Skeletal muscle tissue (tissue), 4 donors: ENCODE results near the gene GRM3. TPM values are rescaled to one million over a fixed set of nuclear protein-coding genes. Genes with fewer than 3 reads are reported as not detected.

Source experiments
- H3K27ac ChIP-seq: one replicate; pipeline ENCODE4 v1.7.0; 2013; ENCODE audit warnings: mild to moderate bottlenecking, low read depth, low read length, inconsistent platforms
- H3K27me3 ChIP-seq, 3 donors: one replicate each; pipeline ENCODE4 v1.7.0; 2013; ENCODE audit warnings: low read length in 3 of 3; ENCODE audit not compliant: control insufficient read depth in 3 of 3, insufficient read depth in 3 of 3
- H3K36me3 ChIP-seq, 3 donors: one replicate each; pipeline ENCODE4 v1.7.0; 2013; ENCODE audit warnings: low read length in 3 of 3; ENCODE audit not compliant: control insufficient read depth in 3 of 3, insufficient read depth in 3 of 3
- H3K4me1 ChIP-seq, 3 donors: one replicate each; pipeline ENCODE4 v1.7.0; 2013; ENCODE audit warnings: low read length in 3 of 3, mild to moderate bottlenecking in 3 of 3; ENCODE audit not compliant: control insufficient read depth in 3 of 3, insufficient read depth in 3 of 3
- H3K4me3 ChIP-seq, 3 donors: one replicate each; pipeline ENCODE4 v1.7.0; 2013; ENCODE audit warnings: low read length in 3 of 3
- H3K9ac ChIP-seq, 3 donors: one replicate each; pipeline ENCODE4 v1.7.0; 2013; ENCODE audit warnings: low read length in 3 of 3, mild to moderate bottlenecking in 3 of 3, moderate library complexity in 2 of 3, low read depth in 1 of 3
- H3K9me3 ChIP-seq, 3 donors: one replicate each; pipeline ENCODE4 v1.7.0; 2013; ENCODE audit warnings: low read length in 3 of 3; ENCODE audit not compliant: control insufficient read depth in 3 of 3
- total RNA-seq: library from RNA; depleted of rRNA; stranded (reverse); fragments of >200 nt; gene quantifications from one replicate; pipeline ENCODE4 v1.2.3, GENCODE V29; 2014
- donor health status: Osteomylitis.

GRM3 gene
- total RNA-seq, 1 donor from 2014 or later = under 0.01 TPM

DNA sequence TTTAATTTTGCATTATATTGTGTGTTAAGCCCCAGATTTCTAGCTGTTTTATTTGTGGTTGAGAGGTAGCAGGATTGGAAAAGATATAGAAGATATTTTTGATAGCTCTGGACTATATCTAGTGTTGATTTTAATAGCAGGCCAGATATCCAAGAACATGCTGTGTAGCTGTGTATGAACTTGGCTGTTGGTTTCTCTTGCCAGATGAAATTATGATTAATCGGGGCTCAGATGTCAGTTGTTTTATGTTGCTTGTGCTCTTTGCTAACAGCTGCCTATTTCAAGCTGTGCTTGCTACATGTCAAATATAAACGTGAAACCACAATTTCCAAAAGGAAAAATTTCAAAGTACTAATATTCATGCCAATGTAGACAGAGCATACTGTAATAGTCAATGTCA lies 141.1 kb downstream of the GRM3 start:
- H3K9me3 ChIP-seq = peaks cover 0 to 3% (median 0%) of the 10 kb centered on the region in 3 donors
- H3K27me3 ChIP-seq = no peaks in the 10 kb centered on the region
- H3K36me3 ChIP-seq = no peaks in the 10 kb centered on the region
- no peak overlapping the region for H3K4me3 ChIP-seq
- no peak overlapping the region for H3K27ac ChIP-seq
- H3K9ac ChIP-seq = no peak overlapping the region
- H3K4me1 ChIP-seq = no peaks in the 10 kb centered on the region

DNA sequence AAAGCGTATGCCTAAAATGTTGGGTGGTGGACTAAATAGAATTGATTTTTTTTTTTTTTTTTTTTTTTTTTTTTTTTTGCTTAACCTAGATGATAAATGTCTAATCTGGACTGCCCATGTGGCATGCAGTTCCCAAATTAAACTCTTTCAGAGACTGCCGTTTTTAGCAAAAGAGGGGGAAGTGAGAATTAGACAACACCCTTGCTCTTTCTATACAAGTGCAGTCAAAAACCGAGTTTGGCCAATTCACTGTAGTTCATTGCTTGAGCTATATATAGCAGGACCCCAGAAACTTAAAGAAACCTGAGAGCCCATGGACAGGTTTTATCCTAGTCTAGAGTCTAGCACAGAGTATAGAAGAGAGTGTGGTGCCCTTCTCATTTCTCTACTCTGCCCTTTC lies 141.9 kb downstream of the GRM3 start:
- H3K9ac ChIP-seq = no peak overlapping the region
- H3K4me3 ChIP-seq = no peak overlapping the region
- H3K9me3 ChIP-seq = peaks cover 0 to 3% (median 0%) of the 10 kb centered on the region in 3 donors
- H3K27ac ChIP-seq = no peak overlapping the region
- no peaks in the 10 kb centered on the region for H3K27me3 ChIP-seq
- H3K4me1 ChIP-seq = no peaks in the 10 kb centered on the region
- no peaks in the 10 kb centered on the region for H3K36me3 ChIP-seq

DNA sequence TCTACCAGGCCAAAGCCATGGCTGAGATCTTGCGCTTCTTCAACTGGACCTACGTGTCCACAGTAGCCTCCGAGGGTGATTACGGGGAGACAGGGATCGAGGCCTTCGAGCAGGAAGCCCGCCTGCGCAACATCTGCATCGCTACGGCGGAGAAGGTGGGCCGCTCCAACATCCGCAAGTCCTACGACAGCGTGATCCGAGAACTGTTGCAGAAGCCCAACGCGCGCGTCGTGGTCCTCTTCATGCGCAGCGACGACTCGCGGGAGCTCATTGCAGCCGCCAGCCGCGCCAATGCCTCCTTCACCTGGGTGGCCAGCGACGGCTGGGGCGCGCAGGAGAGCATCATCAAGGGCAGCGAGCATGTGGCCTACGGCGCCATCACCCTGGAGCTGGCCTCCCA lies 142.7 kb downstream of the GRM3 start:
- H3K4me1 ChIP-seq = no peaks in the 10 kb centered on the region
- no peaks in the 10 kb centered on the region for H3K36me3 ChIP-seq
- H3K9ac ChIP-seq = no peak overlapping the region
- H3K27me3 ChIP-seq = no peaks in the 10 kb centered on the region
- H3K9me3 ChIP-seq = peaks cover 0 to 3% (median 0%) of the 10 kb centered on the region in 3 donors
- no peak overlapping the region for H3K4me3 ChIP-seq
- H3K27ac ChIP-seq = no peak overlapping the region

DNA sequence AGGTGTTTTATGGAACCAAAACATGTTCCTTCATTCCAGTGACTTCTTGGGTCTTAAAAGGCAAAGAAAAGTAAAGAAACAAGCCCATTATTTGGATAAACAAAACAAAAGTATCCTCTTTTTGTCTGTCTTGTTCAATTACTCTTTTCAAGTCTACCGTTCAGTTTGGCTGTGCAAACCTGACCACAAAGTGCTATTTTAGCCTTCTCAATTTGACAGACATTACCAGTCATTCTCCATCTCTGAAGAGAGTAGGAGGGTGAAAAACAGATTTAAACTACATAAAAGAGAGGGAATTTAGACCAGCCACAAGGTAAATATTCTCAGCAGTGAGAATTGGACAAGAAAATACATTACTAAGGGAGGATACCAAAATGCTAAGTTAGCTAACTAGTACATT lies 145.2 kb downstream of the GRM3 start:
- H3K36me3 ChIP-seq = no peaks in the 10 kb centered on the region
- H3K4me1 ChIP-seq = no peaks in the 10 kb centered on the region
- H3K9ac ChIP-seq = no peak overlapping the region
- H3K27me3 ChIP-seq = no peaks in the 10 kb centered on the region
- H3K9me3 ChIP-seq = peaks cover 0 to 3% (median 0%) of the 10 kb centered on the region in 3 donors
- H3K27ac ChIP-seq = no peak overlapping the region
- no peak overlapping the region for H3K4me3 ChIP-seq

DNA sequence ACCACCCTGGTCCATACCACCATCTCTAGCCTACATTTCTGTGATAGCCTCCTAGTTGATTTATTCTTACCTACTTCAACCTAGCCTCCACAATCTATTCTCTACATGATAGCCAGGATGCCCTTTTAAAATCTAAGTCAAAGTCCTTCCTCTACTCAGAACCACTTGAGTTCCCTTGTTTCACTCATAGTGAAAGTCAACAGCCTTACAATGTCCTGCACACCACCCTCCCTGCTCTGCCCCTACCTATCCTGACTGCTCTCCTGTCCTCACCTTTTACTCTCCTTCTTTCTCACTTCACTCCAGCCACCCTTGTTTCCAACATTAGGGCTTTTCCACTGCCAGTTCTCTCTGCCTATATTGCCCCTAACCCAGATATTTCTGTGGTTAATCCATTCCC lies 146.7 kb downstream of the GRM3 start:
- H3K9me3 ChIP-seq = peaks cover 0 to 3% (median 0%) of the 10 kb centered on the region in 3 donors
- H3K9ac ChIP-seq = no peak overlapping the region
- no peaks in the 10 kb centered on the region for H3K36me3 ChIP-seq
- no peaks in the 10 kb centered on the region for H3K4me1 ChIP-seq
- H3K4me3 ChIP-seq = no peak overlapping the region
- no peaks in the 10 kb centered on the region for H3K27me3 ChIP-seq
- no peak overlapping the region for H3K27ac ChIP-seq

DNA sequence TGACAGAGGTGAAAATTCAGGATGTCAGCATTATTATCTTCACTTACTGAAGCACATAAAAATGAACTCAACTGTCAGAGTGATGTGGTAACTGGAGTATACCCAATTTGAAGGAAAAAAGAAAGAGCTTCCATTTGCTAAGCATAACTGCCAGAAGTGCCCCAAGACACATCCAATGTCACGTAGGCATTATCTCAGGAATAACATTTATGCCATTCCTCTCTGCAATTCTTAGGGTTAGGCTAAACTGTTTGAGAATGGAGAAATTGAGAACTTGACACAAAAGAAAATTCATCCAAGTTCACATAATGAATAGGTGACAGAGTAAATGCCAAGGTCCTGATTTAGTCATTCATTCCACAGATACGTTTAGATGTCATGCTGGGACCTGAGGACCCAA lies 148.6 kb downstream of the GRM3 start:
- H3K4me1 ChIP-seq = no peaks in the 10 kb centered on the region
- H3K27me3 ChIP-seq = no peaks in the 10 kb centered on the region
- no peak overlapping the region for H3K9ac ChIP-seq
- no peak overlapping the region for H3K27ac ChIP-seq
- H3K9me3 ChIP-seq = no peaks in the 10 kb centered on the region
- H3K4me3 ChIP-seq = no peak overlapping the region
- H3K36me3 ChIP-seq = no peaks in the 10 kb centered on the region

DNA sequence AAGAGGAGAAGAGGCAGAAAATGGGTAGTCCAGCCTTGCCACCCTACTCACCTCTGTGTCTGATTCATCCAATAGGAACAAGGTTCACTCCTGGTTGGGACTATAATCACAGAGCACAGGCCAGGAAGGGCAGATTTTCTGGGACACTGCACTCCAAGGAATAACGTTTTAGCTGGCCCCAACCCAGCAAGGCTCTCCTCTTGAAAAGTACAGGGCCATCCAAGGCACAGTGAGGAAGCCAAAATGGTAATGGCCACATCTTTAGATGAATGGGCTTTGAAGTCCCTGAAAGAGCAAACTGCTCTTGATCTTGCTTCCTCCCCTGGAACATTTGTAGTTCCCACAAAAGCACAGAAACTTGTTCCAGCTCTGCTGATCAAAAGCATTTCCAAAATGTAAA lies 149.4 kb downstream of the GRM3 start:
- no peaks in the 10 kb centered on the region for H3K9me3 ChIP-seq
- H3K27me3 ChIP-seq = no peaks in the 10 kb centered on the region
- H3K9ac ChIP-seq = no peak overlapping the region
- H3K27ac ChIP-seq = no peak overlapping the region
- no peaks in the 10 kb centered on the region for H3K36me3 ChIP-seq
- H3K4me3 ChIP-seq = no peak overlapping the region
- H3K4me1 ChIP-seq = no peaks in the 10 kb centered on the region

DNA sequence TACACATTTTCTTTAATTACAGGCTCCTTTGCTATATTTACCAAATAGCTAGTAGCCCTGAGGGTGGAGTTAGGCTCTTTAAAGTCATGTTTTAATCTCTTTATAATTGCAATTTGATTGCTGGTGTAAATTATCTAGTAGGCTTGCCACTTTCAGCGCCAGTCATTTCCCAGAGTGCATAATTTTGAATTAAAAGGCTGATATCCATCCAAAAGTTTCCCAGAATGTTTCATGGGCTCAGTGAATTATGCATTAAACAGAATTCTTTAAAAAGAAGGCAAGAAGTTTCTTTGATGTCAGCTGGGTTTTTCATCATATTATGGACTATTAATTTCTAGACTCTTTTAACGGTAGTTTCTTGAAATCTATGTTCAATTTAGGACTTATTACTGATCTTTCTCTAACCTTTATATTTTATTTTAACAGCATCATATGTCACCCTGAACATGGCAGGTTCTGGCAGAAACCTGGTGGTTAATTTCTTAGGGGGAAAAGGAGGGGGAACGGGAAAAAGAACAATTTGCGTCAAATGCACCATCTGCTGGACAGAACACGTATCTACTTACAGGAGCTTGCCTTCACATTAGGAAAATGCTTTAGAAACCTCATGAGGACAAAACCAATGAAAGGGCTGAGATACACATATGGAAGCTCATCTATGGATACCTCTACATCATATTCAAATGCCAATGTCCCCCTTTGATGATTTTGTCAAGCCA lies 171.1 kb downstream of the GRM3 start:
- H3K36me3 ChIP-seq = no peaks in the 10 kb centered on the region
- peaks cover 0 to 2% (median 0%) of the 10 kb centered on the region in 3 donors for H3K9me3 ChIP-seq
- no peak overlapping the region for H3K4me3 ChIP-seq
- H3K9ac ChIP-seq = no peak overlapping the region
- H3K27me3 ChIP-seq = no peaks in the 10 kb centered on the region
- no peaks in the 10 kb centered on the region for H3K4me1 ChIP-seq
- no peak overlapping the region for H3K27ac ChIP-seq

DNA sequence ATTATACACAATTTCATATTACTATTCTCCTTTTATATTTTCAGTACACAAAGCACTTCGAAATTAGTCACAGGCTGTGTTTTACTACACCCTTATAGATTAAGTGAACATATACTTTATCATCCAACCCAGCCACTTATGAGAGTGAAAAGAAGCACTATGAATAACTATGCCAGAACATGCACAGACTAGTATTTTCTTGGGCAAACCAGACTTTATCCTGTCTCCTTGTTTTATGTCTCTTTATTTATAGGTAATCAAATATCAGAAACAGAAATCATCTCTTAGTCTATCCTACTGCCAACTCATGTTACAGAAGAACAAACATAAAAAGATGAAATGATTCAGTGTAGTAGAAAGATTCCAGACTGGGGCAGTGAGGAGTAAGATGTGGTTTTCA lies 171.8 kb downstream of the GRM3 start:
- no peaks in the 10 kb centered on the region for H3K4me1 ChIP-seq
- no peak overlapping the region for H3K9ac ChIP-seq
- H3K27me3 ChIP-seq = no peaks in the 10 kb centered on the region
- no peak overlapping the region for H3K27ac ChIP-seq
- H3K9me3 ChIP-seq = peaks cover 0 to 2% (median 0%) of the 10 kb centered on the region in 3 donors
- H3K4me3 ChIP-seq = no peak overlapping the region
- no peaks in the 10 kb centered on the region for H3K36me3 ChIP-seq

DNA sequence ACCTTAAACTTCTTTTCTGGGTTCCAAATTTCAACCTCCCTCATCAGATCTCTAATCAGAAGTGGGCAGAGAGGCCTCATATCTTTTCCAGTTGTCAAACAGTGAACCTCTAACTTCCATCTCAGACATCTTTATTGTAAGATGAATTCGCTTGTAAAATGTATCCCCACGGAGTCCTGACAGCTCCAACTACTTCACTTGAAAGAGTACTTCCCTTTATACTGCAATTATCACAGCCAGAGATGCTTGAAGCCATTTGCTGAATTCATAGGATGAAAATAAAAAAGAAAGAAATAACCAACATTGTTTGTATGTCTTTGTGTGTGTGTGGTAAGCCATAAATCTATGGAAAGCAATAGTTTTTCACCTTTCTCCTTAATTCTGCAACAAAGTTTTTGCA lies 175.2 kb downstream of the GRM3 start:
- no peaks in the 10 kb centered on the region for H3K27me3 ChIP-seq
- no peaks in the 10 kb centered on the region for H3K36me3 ChIP-seq
- no peaks in the 10 kb centered on the region for H3K4me1 ChIP-seq
- H3K9ac ChIP-seq = no peak overlapping the region
- H3K9me3 ChIP-seq = peaks cover 0 to 2% (median 0%) of the 10 kb centered on the region in 3 donors
- no peak overlapping the region for H3K4me3 ChIP-seq
- no peak overlapping the region for H3K27ac ChIP-seq
